SK-N-SH (cell line): ENCODE measurements around the gene TGFBR3L.

Source experiments
- EP300 ChIP-seq, 2 experiments: IDR thresholded peaks; 2 replicates each; pipeline versions ENCODE4 v1.4.0 to v1.6.1; 2012; ENCODE audit warnings: borderline replicate concordance in 1 of 2, low read depth in 1 of 2, low read length in 1 of 2
- EZH2phosphoT487 ChIP-seq: fragments of 200-600 bp; sonication (generic); IDR thresholded peaks from 2 replicates; pipeline ENCODE4 v1.6.1; 2017; ENCODE audit warnings: low read depth, mixed run types, mild to moderate bottlenecking, antibody characterized with exemption, moderate library complexity, borderline replicate concordance
- NRF1 ChIP-seq: IDR thresholded peaks from 2 replicates; pipeline ENCODE4 v1.6.1; 2012; ENCODE audit warnings: low read depth, mild to moderate bottlenecking, low read length
- POLR2AphosphoS5 ChIP-seq: IDR thresholded peaks from 2 replicates; pipeline ENCODE4 v1.6.1; 2012; ENCODE audit warnings: low read depth, low read length
- RCOR1 ChIP-seq: fragments of 150-350 bp; IDR thresholded peaks from 2 replicates; pipeline ENCODE4 v1.6.1; 2017; ENCODE audit warnings: antibody characterized with exemption, low read length
- TCF12 ChIP-seq: IDR thresholded peaks from 2 replicates; pipeline ENCODE4 v1.4.0; 2012
- TF ChIP-seq, protein P1 (sequence below): fragments of 150-350 bp; IDR thresholded peaks from 2 replicates; pipeline ENCODE4 v1.6.1; 2017; ENCODE audit warnings: antibody characterized with exemption, low read length, low read depth, borderline replicate concordance
- TF ChIP-seq, protein P2 (sequence below): fragments of 200-600 bp; sonication (generic); IDR thresholded peaks from 2 replicates; pipeline ENCODE4 v1.6.1; 2017; ENCODE audit warnings: antibody characterized with exemption, mild to moderate bottlenecking, moderate library complexity

DNA sequence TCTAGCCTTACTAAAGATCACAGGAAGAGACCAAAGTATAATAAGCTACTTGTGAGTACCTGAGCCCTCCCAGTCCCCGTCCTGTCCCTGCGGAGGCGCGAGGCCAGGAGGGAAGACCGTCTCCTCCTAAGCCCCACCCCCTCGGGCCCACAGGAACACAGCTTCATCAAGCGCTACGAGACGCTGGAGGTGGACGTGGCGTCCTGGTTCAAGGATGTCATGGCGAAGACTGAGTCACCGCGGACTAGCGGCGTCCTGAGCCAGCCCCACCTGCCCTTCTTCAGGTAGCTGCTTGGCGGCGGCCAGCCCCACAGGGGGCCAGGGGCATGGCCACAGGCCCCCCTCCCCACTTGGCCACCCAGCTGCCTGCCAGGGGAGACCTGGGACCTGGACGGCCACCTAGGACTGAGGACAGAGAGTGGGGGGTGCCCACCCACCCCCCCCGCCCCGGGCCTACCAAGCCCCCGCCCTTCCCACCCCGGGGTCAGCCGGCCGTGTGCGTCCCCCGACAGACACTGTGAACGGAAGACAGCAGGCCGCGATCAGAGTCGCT, 2.4 kb upstream of the TGFBR3L start:
- TF ChIP-seq, protein P1, sequence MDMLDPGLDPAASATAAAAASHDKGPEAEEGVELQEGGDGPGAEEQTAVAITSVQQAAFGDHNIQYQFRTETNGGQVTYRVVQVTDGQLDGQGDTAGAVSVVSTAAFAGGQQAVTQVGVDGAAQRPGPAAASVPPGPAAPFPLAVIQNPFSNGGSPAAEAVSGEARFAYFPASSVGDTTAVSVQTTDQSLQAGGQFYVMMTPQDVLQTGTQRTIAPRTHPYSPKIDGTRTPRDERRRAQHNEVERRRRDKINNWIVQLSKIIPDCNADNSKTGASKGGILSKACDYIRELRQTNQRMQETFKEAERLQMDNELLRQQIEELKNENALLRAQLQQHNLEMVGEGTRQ, result no peak
- TF ChIP-seq, protein P2, sequence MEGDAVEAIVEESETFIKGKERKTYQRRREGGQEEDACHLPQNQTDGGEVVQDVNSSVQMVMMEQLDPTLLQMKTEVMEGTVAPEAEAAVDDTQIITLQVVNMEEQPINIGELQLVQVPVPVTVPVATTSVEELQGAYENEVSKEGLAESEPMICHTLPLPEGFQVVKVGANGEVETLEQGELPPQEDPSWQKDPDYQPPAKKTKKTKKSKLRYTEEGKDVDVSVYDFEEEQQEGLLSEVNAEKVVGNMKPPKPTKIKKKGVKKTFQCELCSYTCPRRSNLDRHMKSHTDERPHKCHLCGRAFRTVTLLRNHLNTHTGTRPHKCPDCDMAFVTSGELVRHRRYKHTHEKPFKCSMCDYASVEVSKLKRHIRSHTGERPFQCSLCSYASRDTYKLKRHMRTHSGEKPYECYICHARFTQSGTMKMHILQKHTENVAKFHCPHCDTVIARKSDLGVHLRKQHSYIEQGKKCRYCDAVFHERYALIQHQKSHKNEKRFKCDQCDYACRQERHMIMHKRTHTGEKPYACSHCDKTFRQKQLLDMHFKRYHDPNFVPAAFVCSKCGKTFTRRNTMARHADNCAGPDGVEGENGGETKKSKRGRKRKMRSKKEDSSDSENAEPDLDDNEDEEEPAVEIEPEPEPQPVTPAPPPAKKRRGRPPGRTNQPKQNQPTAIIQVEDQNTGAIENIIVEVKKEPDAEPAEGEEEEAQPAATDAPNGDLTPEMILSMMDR, result no peak
- no peak for TF ChIP-seq RCOR1
- TF ChIP-seq NRF1, result no peak
- no peak for TF ChIP-seq EZH2phosphoT487
- TF ChIP-seq POLR2AphosphoS5, result no peak
- no peak for TF ChIP-seq EP300 (IDR thresholded peaks at IDR 0.05; ENCODE audit: borderline replicate concordance in 1 of 2, low read depth in 1 of 2, low read length in 1 of 2)
- no peak for TF ChIP-seq TCF12
